ENCODE results near the gene SLIT3.

The SLIT3 gene

GRCh38 chr5:168952196-168952595, 348.7 kb downstream of the SLIT3 start:
- H2AFZ ChIP-seq (ENCODE audit: low read depth): no peak overlapping the region
- no peak overlapping the region for H3K4me3 ChIP-seq (IDR thresholded peaks at IDR 0.05; ENCODE audit: insufficient read depth, low read depth, low read length)
- no peaks in the 10 kb centered on the region for H3K4me1 ChIP-seq (ENCODE audit: low read depth, poor library complexity, severe bottlenecking)
- no peaks in the 10 kb centered on the region for H3K79me2 ChIP-seq (ENCODE audit: insufficient read depth, low read depth)
- no peak overlapping the region for H3K9ac ChIP-seq
- no peak for TF ChIP-seq CTCF (conservative IDR thresholded peaks at IDR 0.05; ENCODE audit: low read depth, low read length)
- no peaks in the 10 kb centered on the region for H3K27me3 ChIP-seq (ENCODE audit: insufficient read depth, low read depth)
- H3K36me3 ChIP-seq (ENCODE audit: insufficient read depth): no peaks in the 10 kb centered on the region
- no peaks in the 10 kb centered on the region for H4K20me1 ChIP-seq (ENCODE audit: insufficient read depth)
- H3K4me2 ChIP-seq: no peak overlapping the region
- H3K27ac ChIP-seq: no peak overlapping the region

- no peaks in the 10 kb centered on the region for H3K36me3 ChIP-seq (ENCODE audit: insufficient read depth)
- TF ChIP-seq CTCF (conservative IDR thresholded peaks at IDR 0.05; ENCODE audit: low read depth, low read length): no peak
- H3K79me2 ChIP-seq (ENCODE audit: insufficient read depth, low read depth): no peaks in the 10 kb centered on the region
- no peak overlapping the region for H3K9ac ChIP-seq
- H3K4me2 ChIP-seq: no peak overlapping the region
- H3K27me3 ChIP-seq (ENCODE audit: insufficient read depth, low read depth): no peaks in the 10 kb centered on the region
- H4K20me1 ChIP-seq (ENCODE audit: insufficient read depth): no peaks in the 10 kb centered on the region
- H3K27ac ChIP-seq: no peak overlapping the region
- H3K4me1 ChIP-seq (ENCODE audit: low read depth, poor library complexity, severe bottlenecking): no peaks in the 10 kb centered on the region
- no peak overlapping the region for H3K4me3 ChIP-seq (IDR thresholded peaks at IDR 0.05; ENCODE audit: insufficient read depth, low read depth, low read length)
- H2AFZ ChIP-seq (ENCODE audit: low read depth): no peak overlapping the region
Measured at GRCh38 chr5:168951769-168952168, 349.2 kb downstream of the SLIT3 start.

GRCh38 chr5:168951356-168951755, 349.6 kb downstream of the SLIT3 start:
- Histone ChIP-seq H3K4me1 (ENCODE audit: low read depth, poor library complexity, severe bottlenecking) (no peaks in the 10 kb centered on the region), H4K20me1 (ENCODE audit: insufficient read depth) (no peaks in the 10 kb centered on the region), H3K9ac (no peak overlapping the region), H3K4me3 (IDR thresholded peaks at IDR 0.05; ENCODE audit: insufficient read depth, low read depth, low read length) (no peak overlapping the region), H3K27ac (no peak overlapping the region), H3K36me3 (ENCODE audit: insufficient read depth) (no peaks in the 10 kb centered on the region), H2AFZ (ENCODE audit: low read depth) (no peak overlapping the region), H3K27me3 (ENCODE audit: insufficient read depth, low read depth) (no peaks in the 10 kb centered on the region), H3K79me2 (ENCODE audit: insufficient read depth, low read depth) (no peaks in the 10 kb centered on the region), H3K4me2 (no peak overlapping the region)
- no peak for TF ChIP-seq CTCF (conservative IDR thresholded peaks at IDR 0.05; ENCODE audit: low read depth, low read length)

GRCh38 chr5:168950241-168950951, 350.5 kb downstream of the SLIT3 start:
- Histone ChIP-seq H3K27me3 (ENCODE audit: insufficient read depth, low read depth) (no peaks in the 10 kb centered on the region), H4K20me1 (ENCODE audit: insufficient read depth) (no peaks in the 10 kb centered on the region), H3K4me3 (IDR thresholded peaks at IDR 0.05; ENCODE audit: insufficient read depth, low read depth, low read length) (no peak overlapping the region), H3K4me2 (no peak overlapping the region), H3K9ac (no peak overlapping the region), H3K4me1 (ENCODE audit: low read depth, poor library complexity, severe bottlenecking) (no peaks in the 10 kb centered on the region), H3K79me2 (ENCODE audit: insufficient read depth, low read depth) (no peaks in the 10 kb centered on the region), H2AFZ (ENCODE audit: low read depth) (no peak overlapping the region), H3K27ac (no peak overlapping the region), H3K36me3 (ENCODE audit: insufficient read depth) (no peaks in the 10 kb centered on the region)
- no peak for TF ChIP-seq CTCF (conservative IDR thresholded peaks at IDR 0.05; ENCODE audit: low read depth, low read length)
